ENCODE results near the gene SERHL2. TPM values are rescaled to one million over a fixed set of nuclear protein-coding genes. Genes with fewer than 3 reads are reported as not detected.
"Not testable (repeated sequence)": the region's sequence is repeated elsewhere in the genome, so short reads cannot be mapped to it uniquely, and the experiment has no call there.

Gene SERHL2
- polyA plus RNA-seq, 1 donor (not counting 4 experiments of a cell fraction or from before 2014, with no cell fraction given): 2.5 TPM

GRCh38 chr22:42565956-42566355, 12.2 kb downstream of the SERHL2 start:
- no peak for DNase-seq (ENCODE audit: low read depth, low spot score)
- Histone ChIP-seq H3K4me3 (ENCODE audit: control insufficient read depth in 2 of 3, extremely low read depth in 1 of 3, insufficient read depth in 2 of 3, low read depth in 1 of 3, low read length in 3 of 3) (no peak overlapping the region), H3K9me3 (ENCODE audit: control insufficient read depth, low read depth, low read length) (no peaks in the 10 kb centered on the region), H3K79me2 (ENCODE audit: control insufficient read depth, insufficient read depth, low read length) (no peaks in the 10 kb centered on the region), H3K27ac (ENCODE audit: control insufficient read depth, insufficient read depth, low read length) (no peak overlapping the region), H3K36me3 (ENCODE audit: control insufficient read depth in 2 of 2, extremely low read depth in 1 of 2, insufficient read depth in 2 of 2, low read length in 2 of 2) (no peaks in the 10 kb centered on the region), H3K4me2 (ENCODE audit: control insufficient read depth, extremely low read depth, insufficient read depth, low read depth, low read length) (no peak overlapping the region), H4K20me1 (ENCODE audit: control insufficient read depth, extremely low read depth, insufficient read depth, low read length) (no peaks in the 10 kb centered on the region), H3K27me3 (ENCODE audit: control insufficient read depth, extremely low read depth, insufficient read depth, low read length) (no peaks in the 10 kb centered on the region), H3K9me1 (ENCODE audit: control insufficient read depth, extremely low read depth, insufficient read depth, low read length) (no peaks in the 10 kb centered on the region), H3K4me1 (ENCODE audit: control insufficient read depth, extremely low read depth, insufficient read depth, low read length) (peaks cover 4% of the 10 kb centered on the region), H2AFZ (ENCODE audit: control insufficient read depth, low read length) (no peak overlapping the region), H3K9ac (ENCODE audit: control insufficient read depth, extremely low read depth, insufficient read depth, low read length) (no peak overlapping the region)
- TF ChIP-seq EZH2 (IDR thresholded peaks at IDR 0.05; ENCODE audit: low read length) (no peak), CTCF (optimal IDR thresholded peaks at IDR 0.05 in 1 of 3, IDR thresholded peaks at IDR 0.05 in 1 of 3, conservative IDR thresholded peaks at IDR 0.05 in 1 of 3; ENCODE audit: extremely low read depth in 1 of 3, insufficient read depth in 2 of 3, low read length in 3 of 3) (no peak)
- dilution Hi-C loops (cut with MboI; ENCODE audit: extremely low pct_ligation_motif_present, low sequenced_read_pairs): no loop called here
- FAIRE-seq: no peak

GRCh38 chr22:42567950-42568349, 14.2 kb downstream of the SERHL2 start:
- H3K9me1 ChIP-seq (ENCODE audit: control insufficient read depth, extremely low read depth, insufficient read depth, low read length); H3K4me3 ChIP-seq (ENCODE audit: control insufficient read depth in 2 of 3, extremely low read depth in 1 of 3, insufficient read depth in 2 of 3, low read depth in 1 of 3, low read length in 3 of 3); H3K36me3 ChIP-seq (ENCODE audit: control insufficient read depth in 2 of 2, extremely low read depth in 1 of 2, insufficient read depth in 2 of 2, low read length in 2 of 2); H3K4me1 ChIP-seq (ENCODE audit: control insufficient read depth, extremely low read depth, insufficient read depth, low read length); H3K79me2 ChIP-seq (ENCODE audit: control insufficient read depth, insufficient read depth, low read length); H3K4me2 ChIP-seq (ENCODE audit: control insufficient read depth, extremely low read depth, insufficient read depth, low read depth, low read length); H4K20me1 ChIP-seq (ENCODE audit: control insufficient read depth, extremely low read depth, insufficient read depth, low read length); H3K9me3 ChIP-seq (ENCODE audit: control insufficient read depth, low read depth, low read length); H3K27ac ChIP-seq (ENCODE audit: control insufficient read depth, insufficient read depth, low read length); DNase-seq (ENCODE audit: low read depth, low spot score); H2AFZ ChIP-seq (ENCODE audit: control insufficient read depth, low read length); H3K27me3 ChIP-seq (ENCODE audit: control insufficient read depth, extremely low read depth, insufficient read depth, low read length); dilution Hi-C loops (cut with MboI; ENCODE audit: extremely low pct_ligation_motif_present, low sequenced_read_pairs); H3K9ac ChIP-seq (ENCODE audit: control insufficient read depth, extremely low read depth, insufficient read depth, low read length); FAIRE-seq: not testable (repeated sequence)

GRCh38 chr22:42570580-42570979, 16.8 kb downstream of the SERHL2 start:
- dilution Hi-C loops (cut with MboI; ENCODE audit: extremely low pct_ligation_motif_present, low sequenced_read_pairs); FAIRE-seq; H3K36me3 ChIP-seq (ENCODE audit: control insufficient read depth in 2 of 2, extremely low read depth in 1 of 2, insufficient read depth in 2 of 2, low read length in 2 of 2): not testable (repeated sequence)

DNA sequence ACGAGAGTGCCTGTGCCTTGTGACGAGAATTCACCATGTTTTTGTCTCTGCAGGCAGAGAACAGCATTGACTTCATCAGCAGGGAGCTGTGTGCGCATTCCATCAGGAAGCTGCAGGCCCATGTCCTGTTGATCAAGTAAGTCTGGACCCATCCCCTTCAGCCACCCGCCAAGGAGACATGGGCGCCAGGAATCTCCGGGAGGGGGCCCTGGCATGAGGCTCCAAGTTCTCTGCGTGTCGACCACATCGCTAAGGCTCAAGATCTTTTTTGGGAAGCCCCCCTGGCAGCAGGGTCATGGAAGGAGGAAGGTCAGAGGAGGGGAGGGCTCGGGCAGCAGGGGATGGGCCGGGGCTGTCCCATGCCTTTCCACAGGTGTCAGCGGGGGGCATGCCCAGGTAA, 17.3 kb downstream of the SERHL2 start:
- FAIRE-seq; DNase-seq (ENCODE audit: low read depth, low spot score); H4K20me1 ChIP-seq (ENCODE audit: control insufficient read depth, extremely low read depth, insufficient read depth, low read length); H2AFZ ChIP-seq (ENCODE audit: control insufficient read depth, low read length); H3K27me3 ChIP-seq (ENCODE audit: control insufficient read depth, extremely low read depth, insufficient read depth, low read length); H3K4me1 ChIP-seq (ENCODE audit: control insufficient read depth, extremely low read depth, insufficient read depth, low read length); H3K27ac ChIP-seq (ENCODE audit: control insufficient read depth, insufficient read depth, low read length); H3K79me2 ChIP-seq (ENCODE audit: control insufficient read depth, insufficient read depth, low read length); H3K9me3 ChIP-seq (ENCODE audit: control insufficient read depth, low read depth, low read length); H3K4me2 ChIP-seq (ENCODE audit: control insufficient read depth, extremely low read depth, insufficient read depth, low read depth, low read length); dilution Hi-C loops (cut with MboI; ENCODE audit: extremely low pct_ligation_motif_present, low sequenced_read_pairs); H3K36me3 ChIP-seq (ENCODE audit: control insufficient read depth in 2 of 2, extremely low read depth in 1 of 2, insufficient read depth in 2 of 2, low read length in 2 of 2); H3K9ac ChIP-seq (ENCODE audit: control insufficient read depth, extremely low read depth, insufficient read depth, low read length); H3K9me1 ChIP-seq (ENCODE audit: control insufficient read depth, extremely low read depth, insufficient read depth, low read length); H3K4me3 ChIP-seq (ENCODE audit: control insufficient read depth in 2 of 3, extremely low read depth in 1 of 3, insufficient read depth in 2 of 3, low read depth in 1 of 3, low read length in 3 of 3): not testable (repeated sequence)

More at GRCh38 chr22:42570580-42570979, 16.8 kb downstream of the SERHL2 start:
- H3K79me2 ChIP-seq (ENCODE audit: control insufficient read depth, insufficient read depth, low read length); H3K27me3 ChIP-seq (ENCODE audit: control insufficient read depth, extremely low read depth, insufficient read depth, low read length); DNase-seq (ENCODE audit: low read depth, low spot score); H3K4me1 ChIP-seq (ENCODE audit: control insufficient read depth, extremely low read depth, insufficient read depth, low read length); H3K27ac ChIP-seq (ENCODE audit: control insufficient read depth, insufficient read depth, low read length); H3K9me3 ChIP-seq (ENCODE audit: control insufficient read depth, low read depth, low read length); H2AFZ ChIP-seq (ENCODE audit: control insufficient read depth, low read length); H3K9ac ChIP-seq (ENCODE audit: control insufficient read depth, extremely low read depth, insufficient read depth, low read length); H4K20me1 ChIP-seq (ENCODE audit: control insufficient read depth, extremely low read depth, insufficient read depth, low read length); H3K9me1 ChIP-seq (ENCODE audit: control insufficient read depth, extremely low read depth, insufficient read depth, low read length); H3K4me2 ChIP-seq (ENCODE audit: control insufficient read depth, extremely low read depth, insufficient read depth, low read depth, low read length); H3K4me3 ChIP-seq (ENCODE audit: control insufficient read depth in 2 of 3, extremely low read depth in 1 of 3, insufficient read depth in 2 of 3, low read depth in 1 of 3, low read length in 3 of 3): not testable (repeated sequence)

All from keratinocyte (primary cell).